MM.1S (cell line): ENCODE data around the gene HPCAL1.

ENCODE experiments used
- DNase-seq: peaks from one replicate; pipeline ENCODE4 v3.0.0-alpha.2; 2015
- H2AFZ ChIP-seq: fragments of 300-600 bp; sonication (generic); 2 replicates; pipeline ENCODE4 v1.6.0; 2016; ENCODE audit warnings: antibody characterized with exemption, low read length
- H3F3A ChIP-seq: fragments of 300-600 bp; sonication (generic); 2 replicates; pipeline ENCODE4 v1.6.1; 2016; ENCODE audit warnings: mild to moderate bottlenecking, antibody characterized with exemption, low read length, moderate library complexity, mixed read lengths; ENCODE audit not compliant: insufficient read depth
- H3K27ac ChIP-seq: fragments of 300-600 bp; sonication (generic); 2 replicates; pipeline ENCODE4 v1.5.1; 2016; ENCODE audit warnings: mild to moderate bottlenecking, low read length
- H3K27me3 ChIP-seq: fragments of 300-600 bp; sonication (generic); replicated peaks from 2 replicates; pipeline ENCODE4 v1.6.0; 2016; ENCODE audit warnings: low read length; ENCODE audit not compliant: insufficient read depth
- H3K36me3 ChIP-seq: fragments of 300-600 bp; sonication (generic); replicated peaks from 2 replicates; pipeline ENCODE4 v1.6.1; 2016; ENCODE audit warnings: mild to moderate bottlenecking, low read length, mixed read lengths; ENCODE audit not compliant: insufficient read depth
- H3K4me1 ChIP-seq: fragments of 300-600 bp; sonication (generic); 2 replicates; pipeline ENCODE4 v1.6.1; 2016; ENCODE audit warnings: low read length, mixed read lengths
- H3K4me2 ChIP-seq: fragments of 300-600 bp; sonication (generic); 2 replicates; pipeline ENCODE4 v1.6.0; 2016; ENCODE audit warnings: low read depth, low read length
- H3K4me3 ChIP-seq: fragments of 300-600 bp; sonication (generic); 2 replicates; pipeline ENCODE4 v1.5.1; 2016; ENCODE audit warnings: low read length, mixed read lengths
- H3K79me2 ChIP-seq: fragments of 300-600 bp; sonication (generic); 2 replicates; pipeline ENCODE4 v1.6.1; 2016; ENCODE audit warnings: mixed run types, low read length, mixed read lengths
- H3K9ac ChIP-seq: fragments of 300-600 bp; sonication (generic); 2 replicates; pipeline ENCODE4 v1.6.1; 2016; ENCODE audit warnings: low read length, mixed read lengths
- H3K9me2 ChIP-seq: fragments of 300-600 bp; sonication (generic); replicated peaks from 2 replicates; pipeline ENCODE4 v1.6.1; 2016; ENCODE audit warnings: mild to moderate bottlenecking, low read length, mixed read lengths; ENCODE audit not compliant: insufficient read depth
- H3K9me3 ChIP-seq: fragments of 300-600 bp; sonication (generic); replicated peaks from 2 replicates; pipeline ENCODE4 v1.6.1; 2016; ENCODE audit warnings: mild to moderate bottlenecking, low read length, mixed read lengths; ENCODE audit not compliant: insufficient read depth
- H4K20me1 ChIP-seq: fragments of 300-600 bp; sonication (generic); 2 replicates; pipeline ENCODE4 v1.6.1; 2016; ENCODE audit warnings: mild to moderate bottlenecking, low read length, moderate library complexity, mixed read lengths; ENCODE audit not compliant: insufficient read depth
- EZH2 ChIP-seq: fragments of 300-600 bp; sonication (generic); optimal IDR thresholded peaks from 2 replicates; pipeline ENCODE3; 2017; ENCODE audit warnings: low read depth, mild to moderate bottlenecking, antibody characterized with exemption, low read length, mixed read lengths
- EZH2phosphoT487 ChIP-seq: fragments of 300-600 bp; sonication (generic); IDR thresholded peaks from 2 replicates; pipeline ENCODE4 v1.6.1; 2018; ENCODE audit warnings: antibody characterized with exemption, low read length
- TF ChIP-seq, protein P1 (sequence below): fragments of 300-600 bp; sonication (generic); IDR thresholded peaks from 2 replicates; pipeline ENCODE4 v1.5.1; 2016; ENCODE audit warnings: antibody characterized with exemption, low read length, mixed read lengths

Gene HPCAL1

DNA sequence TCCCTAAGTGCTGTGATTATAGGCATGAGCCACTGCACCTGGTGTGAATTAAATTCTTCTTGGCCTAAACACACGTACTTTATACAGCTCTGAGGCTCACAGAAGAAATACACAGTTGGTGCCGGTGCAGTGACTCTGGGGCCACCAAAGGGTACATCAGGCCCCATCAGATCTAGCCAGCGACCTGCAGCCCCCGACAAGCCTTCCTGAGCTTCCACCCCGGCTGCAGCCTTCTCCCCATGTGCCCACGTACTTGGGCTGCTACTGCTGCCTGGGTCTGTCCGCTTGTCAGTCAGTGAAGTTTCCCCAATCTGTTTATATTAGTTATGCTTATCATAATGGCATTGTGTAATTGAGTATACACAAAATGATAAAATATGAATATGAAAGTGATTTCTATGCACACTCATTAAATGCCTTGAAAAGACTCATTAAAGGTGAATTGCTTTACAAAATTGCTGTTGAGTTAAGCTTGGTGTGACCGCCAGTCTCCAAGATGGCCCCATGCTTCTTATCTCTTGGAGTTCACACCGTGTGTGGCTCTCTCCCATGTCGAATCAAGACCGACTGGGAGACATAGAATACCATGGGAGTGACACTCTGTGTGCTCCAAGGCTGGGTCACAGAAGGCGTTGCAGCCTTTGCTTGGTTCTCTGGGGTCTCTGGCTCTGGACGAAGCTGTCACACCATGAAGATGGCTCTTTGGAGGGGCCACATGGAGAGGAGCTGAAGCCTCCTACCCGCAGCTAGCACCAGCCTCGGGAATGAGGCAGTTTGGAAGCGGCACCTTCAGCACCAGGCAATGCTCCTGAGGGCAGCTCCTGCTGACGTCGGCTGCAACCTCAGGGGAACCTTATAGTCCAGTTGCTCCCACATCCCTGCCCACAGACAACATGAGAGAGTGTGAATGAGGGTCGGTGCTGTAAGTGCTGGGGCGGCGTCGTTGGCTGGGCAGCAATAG lies 29.2 kb upstream of the HPCAL1 start:
- Histone ChIP-seq H2AFZ (no peak overlapping the region), H4K20me1 (no peaks in the 10 kb centered on the region), H3K9me2 (no peaks in the 10 kb centered on the region), H3K9me3 (no peaks in the 10 kb centered on the region), H3K4me3 (no peak overlapping the region), H3K27ac (no peak overlapping the region), H3K36me3 (no peaks in the 10 kb centered on the region), H3K4me1 (no peaks in the 10 kb centered on the region), H3K27me3 (peaks cover 12% of the 10 kb centered on the region), H3K4me2 (no peak overlapping the region), H3K79me2 (no peaks in the 10 kb centered on the region), H3F3A (no peaks in the 10 kb centered on the region), H3K9ac (no peak overlapping the region)
- TF ChIP-seq, protein P1, sequence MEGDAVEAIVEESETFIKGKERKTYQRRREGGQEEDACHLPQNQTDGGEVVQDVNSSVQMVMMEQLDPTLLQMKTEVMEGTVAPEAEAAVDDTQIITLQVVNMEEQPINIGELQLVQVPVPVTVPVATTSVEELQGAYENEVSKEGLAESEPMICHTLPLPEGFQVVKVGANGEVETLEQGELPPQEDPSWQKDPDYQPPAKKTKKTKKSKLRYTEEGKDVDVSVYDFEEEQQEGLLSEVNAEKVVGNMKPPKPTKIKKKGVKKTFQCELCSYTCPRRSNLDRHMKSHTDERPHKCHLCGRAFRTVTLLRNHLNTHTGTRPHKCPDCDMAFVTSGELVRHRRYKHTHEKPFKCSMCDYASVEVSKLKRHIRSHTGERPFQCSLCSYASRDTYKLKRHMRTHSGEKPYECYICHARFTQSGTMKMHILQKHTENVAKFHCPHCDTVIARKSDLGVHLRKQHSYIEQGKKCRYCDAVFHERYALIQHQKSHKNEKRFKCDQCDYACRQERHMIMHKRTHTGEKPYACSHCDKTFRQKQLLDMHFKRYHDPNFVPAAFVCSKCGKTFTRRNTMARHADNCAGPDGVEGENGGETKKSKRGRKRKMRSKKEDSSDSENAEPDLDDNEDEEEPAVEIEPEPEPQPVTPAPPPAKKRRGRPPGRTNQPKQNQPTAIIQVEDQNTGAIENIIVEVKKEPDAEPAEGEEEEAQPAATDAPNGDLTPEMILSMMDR, result no peak
- TF ChIP-seq EZH2 (no peak), EZH2phosphoT487 (no peak)
- no peak for DNase-seq

DNA sequence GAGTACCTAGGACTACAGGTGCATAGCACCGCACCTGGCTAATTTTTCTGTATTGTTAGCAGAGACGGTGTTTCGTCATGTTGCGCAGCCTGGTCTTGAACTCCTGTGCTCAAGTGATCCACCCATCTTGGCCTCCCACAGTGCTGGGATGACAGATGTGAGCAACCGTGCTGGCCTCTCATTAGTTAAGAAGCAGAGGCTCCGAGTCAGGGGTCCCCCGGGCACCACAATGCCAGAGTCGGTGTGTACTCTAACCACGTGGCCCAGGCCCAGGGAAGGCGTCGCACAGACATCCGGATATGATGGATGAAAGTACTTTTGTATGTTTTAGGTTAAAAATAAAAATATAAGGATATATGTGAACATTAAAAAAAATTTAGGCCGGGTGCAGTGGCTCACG lies 28.3 kb upstream of the HPCAL1 start:
- TF ChIP-seq EZH2 (no peak), EZH2phosphoT487 (no peak)
- TF ChIP-seq, protein P1, result no peak
- H3K4me3 ChIP-seq, result no peak overlapping the region
- peaks cover 20% of the 10 kb centered on the region for H3K27me3 ChIP-seq
- H3K4me2 ChIP-seq, result no peak overlapping the region
- H3K36me3 ChIP-seq, result no peaks in the 10 kb centered on the region
- no peak overlapping the region for H3K9ac ChIP-seq
- no peak overlapping the region for H3K27ac ChIP-seq
- H4K20me1 ChIP-seq, result no peaks in the 10 kb centered on the region
- H3K9me3 ChIP-seq, result no peaks in the 10 kb centered on the region
- no peaks in the 10 kb centered on the region for H3K4me1 ChIP-seq
- no peaks in the 10 kb centered on the region for H3K79me2 ChIP-seq
- DNase-seq, result no peak
- H2AFZ ChIP-seq, result no peak overlapping the region
- H3K9me2 ChIP-seq, result no peaks in the 10 kb centered on the region
- no peaks in the 10 kb centered on the region for H3F3A ChIP-seq

DNA sequence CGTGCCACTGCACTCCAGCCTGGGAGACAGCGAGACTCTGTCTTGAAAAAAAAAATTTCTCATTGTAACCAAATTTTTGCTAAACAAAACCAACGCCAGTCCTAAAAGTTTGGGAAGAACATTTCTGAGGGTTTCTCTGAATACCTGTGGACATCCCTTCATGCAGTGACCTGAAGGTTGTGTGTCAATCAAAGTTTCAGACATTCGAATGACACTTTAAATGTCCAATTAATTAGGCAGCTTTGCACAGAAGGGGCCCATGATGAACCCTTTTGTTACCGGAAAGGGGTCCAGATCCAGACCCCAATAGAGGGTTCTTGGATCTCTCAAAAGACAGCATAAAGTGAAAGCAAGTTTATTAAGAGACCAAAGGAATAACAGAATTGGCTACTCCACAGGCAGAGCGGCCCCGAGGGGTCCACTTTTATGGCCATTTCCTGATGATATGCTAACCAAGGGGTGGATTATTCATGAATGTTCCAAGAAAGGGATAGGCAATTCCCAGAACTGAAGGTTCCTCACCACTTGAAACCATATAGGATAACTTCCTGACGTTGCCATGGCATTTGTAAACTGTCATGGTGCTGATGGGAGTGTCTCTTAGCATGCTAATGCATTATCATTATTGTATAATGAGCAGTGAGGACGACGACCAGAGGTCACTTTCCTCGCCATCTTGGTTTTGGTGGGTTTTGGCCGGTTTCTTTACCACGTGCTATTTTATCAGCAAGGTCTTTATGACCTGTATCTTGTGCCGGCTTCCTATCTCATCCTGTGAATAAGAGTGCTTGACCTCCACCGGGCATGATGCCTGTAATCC lies 27.5 kb upstream of the HPCAL1 start:
- no peaks in the 10 kb centered on the region for H4K20me1 ChIP-seq
- H3K4me3 ChIP-seq, result no peak overlapping the region
- H3K9me2 ChIP-seq, result no peaks in the 10 kb centered on the region
- no peak overlapping the region for H2AFZ ChIP-seq
- H3K27ac ChIP-seq, result no peak overlapping the region
- H3F3A ChIP-seq, result no peaks in the 10 kb centered on the region
- peaks cover 20% of the 10 kb centered on the region for H3K27me3 ChIP-seq
- no peaks in the 10 kb centered on the region for H3K36me3 ChIP-seq
- DNase-seq, result no peak
- H3K4me2 ChIP-seq, result no peak overlapping the region
- no peak overlapping the region for H3K9ac ChIP-seq
- no peaks in the 10 kb centered on the region for H3K79me2 ChIP-seq
- no peaks in the 10 kb centered on the region for H3K4me1 ChIP-seq
- TF ChIP-seq EZH2 (no peak), EZH2phosphoT487 (no peak)
- TF ChIP-seq, protein P1, result no peak
- H3K9me3 ChIP-seq, result no peaks in the 10 kb centered on the region
